HCEC 1CT (cell line): Measurements from ENCODE around the gene VCPKMT.
A peak's percentile ranks its signal among the peaks of the same experiment; 100 is the strongest.
"Not testable (repeated sequence)": the region's sequence is repeated elsewhere in the genome, so short reads cannot be mapped to it uniquely, and the experiment has no call there.

ENCODE experiments used
- DNase-seq: peaks from one replicate; pipeline ENCODE4 v3.0.0-alpha.2; 2017

The VCPKMT gene

DNA sequence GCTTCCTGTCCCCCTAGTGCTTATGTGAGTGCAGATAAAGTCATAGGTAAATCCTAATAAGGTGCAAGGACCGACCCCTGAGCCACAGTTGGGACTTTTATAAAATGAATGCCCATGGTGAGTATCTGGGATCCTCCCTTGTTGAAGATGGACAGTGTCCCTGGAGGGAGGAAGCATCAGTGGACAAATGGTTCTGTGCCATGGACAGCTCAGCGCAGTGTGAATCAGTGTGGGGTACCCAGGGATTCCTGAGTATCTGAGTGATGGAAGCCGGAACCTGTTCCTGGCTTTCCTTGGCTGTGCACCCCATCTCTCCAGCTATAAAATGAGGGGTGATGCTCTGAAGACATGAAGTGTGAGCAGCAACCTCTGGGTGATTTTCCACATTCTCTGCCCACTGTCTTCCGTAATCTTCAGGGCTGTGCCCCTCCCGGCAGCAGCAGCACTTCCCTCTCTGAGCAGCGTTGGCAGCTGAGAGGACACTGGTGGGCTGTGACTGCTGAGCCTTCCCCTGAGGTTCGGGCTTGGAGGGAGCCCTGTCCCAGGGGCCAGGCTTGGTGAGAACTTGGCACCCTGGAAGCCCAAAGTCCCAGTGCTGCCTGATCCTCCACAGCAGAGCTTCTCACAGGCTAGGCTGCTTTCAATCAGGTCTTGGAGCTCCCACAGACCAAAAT lies 25.0 kb downstream of the VCPKMT start:
- no peak for DNase-seq

DNA sequence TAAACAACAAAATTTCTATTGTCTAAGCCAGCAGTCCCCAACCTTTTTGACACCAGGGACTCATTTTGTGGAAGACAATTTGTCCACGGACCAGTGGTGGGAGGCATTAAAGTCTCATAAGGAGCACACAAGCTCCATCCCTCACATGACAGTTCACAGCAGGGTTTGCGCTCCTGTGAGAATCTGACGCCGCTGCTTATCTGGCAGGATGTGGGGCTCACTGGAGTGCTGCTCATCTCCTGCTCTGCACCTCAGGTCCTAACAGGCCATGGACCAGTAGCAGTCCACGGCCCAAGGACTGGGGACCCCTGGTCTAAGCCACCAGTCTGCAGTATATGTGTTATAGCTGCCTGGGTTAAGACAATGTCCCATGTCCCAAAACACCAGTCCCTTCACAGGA lies 27.2 kb downstream of the VCPKMT start:
- DNase-seq, result no peak

DNA sequence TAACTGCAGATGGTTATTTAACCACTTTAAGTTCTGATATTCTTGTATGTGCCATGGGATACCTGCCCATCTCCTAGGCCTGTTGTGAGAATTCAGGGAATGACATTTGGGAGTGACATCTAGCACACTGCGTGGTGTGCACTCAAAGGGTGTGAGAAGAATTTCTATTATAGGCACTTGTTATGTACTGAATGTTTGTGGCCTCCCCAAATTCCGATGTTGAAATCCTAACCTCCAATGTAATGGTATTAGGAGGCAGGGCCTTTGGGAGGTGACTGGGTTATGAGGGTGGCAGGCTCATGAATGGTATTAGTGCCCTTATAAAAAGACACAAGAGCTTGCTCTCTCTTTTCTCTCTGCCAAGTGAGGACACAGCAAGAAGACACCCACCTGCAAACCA lies 27.6 kb downstream of the VCPKMT start:
- DNase-seq, result no peak

DNA sequence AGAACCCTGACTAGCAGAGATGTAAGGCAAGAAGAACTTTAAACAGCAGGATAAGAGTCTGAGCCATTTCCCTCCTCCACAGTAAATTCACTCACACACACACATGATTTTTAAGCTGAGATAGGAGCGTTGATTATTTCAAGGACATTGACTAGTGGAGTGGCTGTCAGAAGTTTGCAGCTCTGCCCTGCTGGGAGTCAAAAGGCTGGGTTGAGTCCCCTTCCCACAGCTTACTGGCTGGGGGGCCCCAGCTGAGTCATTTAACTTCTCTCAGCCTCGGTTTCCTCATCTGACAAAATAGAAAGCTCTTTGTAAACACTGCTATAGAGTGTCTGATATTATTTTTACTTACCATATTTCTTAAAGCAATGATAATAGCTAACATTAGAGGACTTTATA lies 28.3 kb downstream of the VCPKMT start:
- DNase-seq, result no peak

DNA sequence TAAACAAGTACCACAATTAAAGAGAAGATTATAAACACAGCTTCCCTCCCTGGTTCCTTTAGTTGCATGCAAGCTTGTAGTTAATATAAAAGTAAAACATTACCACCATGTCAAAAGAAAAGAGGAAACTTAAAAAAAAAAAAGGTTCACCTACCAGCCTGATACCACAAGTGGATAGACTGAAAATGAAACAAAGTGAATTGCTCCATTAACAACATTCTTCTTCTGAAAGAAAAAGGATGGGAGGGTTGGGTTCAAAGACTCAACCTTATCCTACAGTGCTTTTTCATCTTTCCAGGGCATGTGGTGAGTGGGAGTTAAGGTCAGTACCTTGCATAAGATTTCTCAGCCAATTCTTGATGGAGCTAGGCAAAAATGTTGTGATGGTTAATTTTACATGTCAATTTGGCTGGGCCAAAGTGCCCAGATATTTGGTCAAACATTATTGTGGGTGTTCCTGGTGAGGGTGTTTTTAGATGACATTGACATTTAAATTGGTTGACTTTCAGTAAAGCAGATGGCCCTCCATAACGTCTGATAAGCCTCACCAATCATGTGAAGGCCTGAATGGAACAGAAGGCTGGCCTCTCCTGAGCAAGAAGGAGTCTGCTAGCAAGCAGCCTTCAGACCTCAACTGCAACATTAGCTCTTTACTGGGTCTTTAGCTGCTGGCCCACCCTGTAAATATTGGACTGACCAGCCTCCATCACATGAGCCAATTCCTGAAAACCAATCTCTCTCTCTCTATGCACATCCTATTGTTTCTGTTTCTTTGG lies 28.8 kb downstream of the VCPKMT start:
- no peak for DNase-seq

DNA sequence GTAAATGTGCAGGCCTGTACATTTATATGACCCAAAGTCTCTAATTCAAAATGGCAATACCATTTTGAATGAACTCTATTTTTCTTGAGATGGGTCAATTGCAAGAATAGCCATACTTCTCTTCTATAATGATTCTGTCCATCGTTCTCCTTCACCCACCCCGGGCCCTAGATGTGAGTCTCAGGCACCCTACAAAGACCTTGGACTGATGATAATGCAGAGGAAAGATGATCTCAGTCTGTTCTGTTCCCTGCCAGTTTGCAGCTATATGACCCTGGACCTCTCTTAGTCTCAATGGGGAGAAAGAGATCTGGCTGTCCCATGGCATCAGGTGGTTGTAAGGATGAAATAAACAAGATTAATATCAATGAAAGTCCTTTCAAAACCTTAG lies 30.1 kb downstream of the VCPKMT start:
- no peak for DNase-seq

DNA sequence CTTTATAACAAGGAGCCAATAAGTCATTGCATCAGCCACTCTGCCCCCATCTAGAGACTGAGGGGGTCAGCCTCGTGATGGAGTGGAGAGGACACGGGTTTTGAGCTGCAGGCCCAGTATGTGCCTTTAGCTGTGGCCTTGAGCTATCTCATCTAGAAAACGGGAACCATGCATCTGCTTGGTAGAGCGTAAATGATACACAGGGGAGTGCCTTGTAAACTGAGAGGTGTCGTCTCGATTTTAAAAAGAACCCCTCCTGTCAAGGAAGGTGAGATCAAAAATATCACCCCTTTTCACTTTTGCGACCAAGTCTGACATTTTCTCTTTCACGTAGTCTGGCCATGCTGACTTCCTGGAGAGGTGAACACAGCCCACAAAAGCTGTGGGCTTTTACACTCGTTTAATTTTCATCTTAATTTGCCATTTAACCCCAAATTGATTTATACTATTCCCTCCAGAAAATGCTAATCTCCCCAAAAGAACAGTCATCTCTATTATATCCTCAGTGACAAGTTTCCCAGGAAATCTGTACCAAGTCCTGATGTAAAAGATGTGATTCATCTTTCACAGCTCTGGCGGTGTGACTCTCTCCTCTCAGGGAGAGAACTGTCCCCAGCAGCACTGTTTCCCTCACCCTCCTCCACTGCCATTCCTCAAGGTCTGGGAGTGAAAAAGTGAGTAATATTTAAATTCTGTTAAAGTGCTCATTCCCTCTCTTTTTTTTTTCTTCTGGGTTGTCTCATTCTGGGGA lies 30.6 kb downstream of the VCPKMT start:
- DNase-seq, result peak; percentile 59

DNA sequence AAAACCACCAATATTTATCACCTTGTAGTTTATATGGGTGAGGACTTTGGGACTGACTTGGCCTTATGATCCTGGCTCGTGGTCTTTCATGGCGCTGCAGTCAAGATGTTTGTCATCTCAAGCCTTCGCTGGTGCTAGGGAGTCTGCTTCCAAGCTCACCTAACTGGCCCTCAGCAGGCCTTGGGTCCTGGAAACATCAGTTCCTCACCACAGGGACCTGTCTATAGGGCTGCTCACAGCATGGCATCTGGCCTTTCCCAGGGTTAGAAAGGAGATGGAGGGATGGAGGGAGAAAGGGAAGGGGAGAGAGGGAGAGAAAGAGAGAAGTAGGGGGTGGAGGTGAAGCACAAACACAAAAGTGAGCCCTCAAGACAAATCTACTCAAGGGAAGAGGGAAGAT lies 31.7 kb downstream of the VCPKMT start:
- DNase-seq, result no peak

DNA sequence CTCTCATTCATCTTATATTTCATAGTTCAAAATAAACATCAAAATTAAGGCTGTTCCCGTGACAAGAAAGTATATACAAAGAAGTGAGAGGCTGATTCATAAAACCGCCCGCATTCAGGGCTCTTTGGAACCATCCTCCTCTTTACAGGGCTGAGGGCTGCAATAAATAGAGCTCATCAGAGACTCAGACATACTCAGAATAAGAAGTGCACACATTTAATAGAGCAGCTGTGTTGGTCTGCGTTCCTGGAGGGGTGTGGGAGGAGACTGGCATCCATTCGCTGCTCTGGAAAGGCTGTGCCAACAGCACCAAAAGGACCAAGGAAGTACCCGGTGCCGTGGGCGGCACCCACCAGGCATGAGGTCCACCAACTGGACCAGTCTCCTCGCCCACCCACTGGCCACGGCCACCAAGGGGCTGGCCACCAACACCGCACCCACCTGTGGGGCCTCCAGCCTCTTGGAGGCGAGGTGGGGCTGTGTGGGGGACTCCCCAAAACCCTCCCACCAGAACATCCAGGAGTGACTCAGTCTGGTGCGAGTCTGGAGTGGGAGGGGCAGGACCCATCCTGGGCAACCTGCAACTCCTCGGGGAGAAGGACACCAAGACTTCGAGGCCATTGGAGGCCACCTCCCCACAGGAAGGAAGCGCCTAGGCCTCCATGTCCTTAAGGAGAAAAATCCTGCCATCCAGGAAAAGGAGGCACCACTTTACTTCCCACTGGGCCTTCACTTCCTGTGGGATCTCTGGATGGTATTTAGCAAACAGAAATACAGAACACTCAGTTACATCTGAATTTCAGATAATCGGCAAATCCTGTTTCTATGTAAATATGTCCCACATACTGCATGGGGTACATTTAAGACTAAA lies 32.7 kb downstream of the VCPKMT start:
- no peak for DNase-seq

DNA sequence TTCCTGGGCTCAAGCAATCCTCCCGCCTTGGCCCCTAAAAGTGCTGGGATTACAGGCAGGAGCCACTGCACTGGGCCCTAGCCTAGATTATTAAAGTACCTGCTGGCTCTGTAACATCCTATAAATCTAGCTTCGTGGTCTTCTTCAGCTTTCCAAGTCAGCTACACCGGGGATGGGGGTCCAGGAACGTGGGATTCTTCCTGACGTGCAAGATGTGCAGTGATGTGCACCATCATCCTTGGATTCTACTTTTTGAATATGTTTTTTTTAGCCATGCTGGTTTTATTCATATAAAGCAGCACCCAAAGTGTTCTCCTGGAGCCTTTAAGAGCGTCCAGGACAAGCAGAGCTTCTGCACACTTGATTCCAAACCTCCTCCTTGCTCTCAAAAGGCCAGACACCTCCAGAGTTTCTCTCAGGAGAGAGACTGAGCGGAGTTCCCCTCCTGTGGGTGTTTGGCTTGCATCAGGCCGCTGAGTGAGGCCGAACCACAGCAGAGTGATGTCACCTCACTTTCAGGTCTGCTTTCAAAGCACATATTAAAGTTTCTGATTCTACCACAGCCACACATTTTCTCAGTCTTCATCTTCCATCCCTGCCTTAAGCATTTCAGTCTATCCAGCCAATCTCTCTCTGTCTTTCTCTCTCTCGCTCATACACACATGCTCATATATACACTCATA lies 33.4 kb downstream of the VCPKMT start:
- no peak for DNase-seq

DNA sequence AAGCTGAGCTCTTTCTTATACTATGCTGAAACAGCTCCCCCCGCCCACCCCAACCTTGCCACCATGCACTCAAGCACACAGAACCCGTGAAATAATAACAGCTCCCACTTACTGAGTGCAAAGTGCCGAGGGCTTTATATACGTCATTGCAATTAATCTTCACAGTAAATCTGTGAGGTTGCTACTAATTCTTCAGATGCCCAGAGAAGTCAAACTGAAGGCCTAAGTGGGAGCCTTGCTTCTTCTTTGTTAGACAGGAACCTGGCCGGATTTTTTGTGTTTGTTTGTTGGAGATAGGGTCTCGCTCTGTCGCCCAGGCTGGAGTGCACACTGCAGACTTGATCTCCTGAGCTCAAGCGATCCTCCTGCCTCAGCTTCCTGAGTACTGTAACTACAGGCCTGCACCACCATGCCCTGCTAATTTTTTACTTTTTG lies 34.0 kb downstream of the VCPKMT start:
- no peak for DNase-seq

DNA sequence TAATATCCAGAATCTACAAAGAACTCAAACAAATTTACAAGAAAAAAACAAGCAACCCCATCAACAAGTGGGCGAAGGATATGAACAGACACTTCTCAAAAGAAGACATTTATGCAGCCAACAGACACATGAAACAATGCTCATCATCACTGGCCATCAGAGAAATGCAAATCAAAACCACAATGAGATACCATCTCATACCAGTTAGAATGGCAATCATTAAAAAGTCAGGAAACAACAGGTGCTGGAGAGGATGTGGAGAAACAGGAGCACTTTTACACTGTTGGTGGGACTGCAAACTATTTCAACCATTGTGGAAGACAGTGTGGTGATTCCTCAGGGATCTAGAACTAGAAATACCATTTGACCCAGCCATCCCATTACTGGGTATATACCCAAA lies 37.3 kb downstream of the VCPKMT start:
- DNase-seq, result not testable (repeated sequence)

DNA sequence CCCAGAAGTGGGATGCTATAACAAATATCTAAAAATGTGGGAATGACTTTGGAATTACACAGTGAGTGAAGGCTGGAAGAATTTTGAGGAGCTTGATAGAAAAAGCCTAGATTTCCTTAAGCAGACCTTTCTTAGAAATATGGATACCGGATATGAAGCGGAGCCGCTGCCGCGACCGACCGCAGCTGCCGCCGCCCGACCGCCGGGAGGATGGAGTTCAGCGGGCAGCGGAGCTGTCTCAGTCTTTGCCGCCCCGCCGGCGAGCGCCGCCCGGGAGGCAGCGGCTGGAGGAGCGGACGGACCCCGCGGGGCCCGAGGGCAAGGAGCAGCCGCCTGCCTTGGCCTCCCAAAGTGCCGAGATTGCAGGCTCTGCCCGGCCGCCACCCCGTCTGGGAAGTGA lies 42.7 kb downstream of the VCPKMT start:
- DNase-seq, result not testable (repeated sequence)

DNA sequence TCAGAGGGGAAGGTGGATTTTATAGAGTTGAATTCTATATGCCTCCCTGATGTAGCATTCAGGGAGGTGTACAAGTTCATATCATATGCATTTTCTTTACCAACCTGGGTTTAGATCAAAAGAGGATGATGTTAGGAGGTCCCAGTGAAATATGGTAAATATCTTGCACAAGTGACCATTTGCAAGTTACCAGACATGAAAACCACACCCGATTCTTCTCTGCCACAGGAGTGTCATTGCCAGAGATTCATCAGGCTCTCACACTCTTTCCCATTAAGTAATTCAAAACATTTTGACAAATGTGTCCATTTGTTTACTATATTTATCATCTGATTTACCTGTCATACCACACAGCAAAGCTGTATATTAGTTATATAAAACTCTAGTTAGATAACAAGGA lies 44.0 kb downstream of the VCPKMT start:
- no peak for DNase-seq

DNA sequence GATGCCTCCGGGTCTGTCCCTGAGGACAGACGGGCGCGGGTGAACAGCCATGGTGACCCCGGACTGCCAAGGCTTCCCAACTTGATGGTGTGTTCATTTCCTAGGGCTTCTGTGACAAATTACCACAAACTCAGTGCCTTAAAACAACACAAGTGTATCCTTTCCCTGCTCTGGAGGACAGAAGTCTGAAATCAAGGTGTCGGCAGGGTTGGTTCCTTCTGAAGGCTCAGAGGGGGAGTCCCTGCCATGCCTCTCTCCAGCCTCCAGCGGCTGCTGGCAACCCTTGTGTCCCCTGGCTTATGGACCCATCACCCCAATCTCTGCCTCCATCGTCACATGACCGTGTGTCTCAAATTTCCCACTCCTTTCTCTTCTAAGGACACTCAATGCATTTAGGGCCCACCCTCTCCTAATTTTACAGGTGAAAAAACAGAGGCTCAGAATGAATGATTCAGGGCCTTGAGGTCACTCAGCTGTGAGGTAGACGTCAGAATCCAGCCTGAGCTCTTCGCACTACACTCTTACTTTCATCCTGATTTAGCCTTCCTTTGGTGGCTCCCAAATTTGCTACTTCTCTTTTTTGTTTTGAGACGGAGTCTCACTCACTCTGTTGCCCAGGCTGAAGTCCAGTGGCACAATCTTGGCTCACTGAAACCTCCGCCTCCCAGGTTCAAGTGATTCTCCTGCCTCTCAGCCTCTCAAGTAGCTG lies 45.4 kb downstream of the VCPKMT start:
- no peak for DNase-seq

DNA sequence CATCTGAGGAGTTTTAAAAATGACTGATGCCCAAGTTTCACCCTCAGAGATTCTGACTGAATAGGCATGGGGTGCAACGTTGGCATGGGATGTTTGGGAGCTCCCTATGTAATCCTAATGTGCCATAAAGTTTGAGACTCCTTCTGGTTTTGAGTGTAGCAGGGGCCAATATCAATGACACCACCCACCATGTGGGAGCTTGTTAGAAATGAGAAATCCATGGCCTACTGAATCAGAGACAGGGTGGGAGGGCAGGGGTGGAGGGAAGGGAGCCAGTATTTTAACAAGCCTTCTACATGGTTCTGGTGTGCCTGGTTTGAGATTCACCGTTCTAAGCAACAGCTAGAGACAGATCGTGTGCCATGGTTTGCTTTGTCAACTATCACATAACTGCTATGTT lies 46.1 kb downstream of the VCPKMT start:
- DNase-seq, result no peak

DNA sequence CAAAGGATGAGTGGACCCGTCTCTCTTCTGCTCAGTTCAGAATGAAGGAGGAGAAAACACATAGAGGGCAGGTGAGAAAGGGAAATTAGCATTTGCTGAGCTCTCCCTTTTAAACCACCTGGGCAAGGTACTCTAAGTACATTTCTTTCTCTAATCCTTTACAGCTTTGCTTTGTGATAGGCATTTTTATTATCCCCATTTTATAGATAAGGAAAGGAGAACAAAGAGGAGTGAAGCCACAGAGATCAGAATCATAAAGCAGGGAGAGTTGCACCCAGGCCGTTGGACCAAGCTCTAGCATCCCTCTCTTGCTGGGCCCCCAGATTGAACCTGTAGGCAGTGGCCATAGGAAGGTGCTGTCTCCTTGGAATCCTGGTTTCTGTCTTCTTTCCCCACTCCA lies 47.0 kb downstream of the VCPKMT start:
- DNase-seq, result no peak

DNA sequence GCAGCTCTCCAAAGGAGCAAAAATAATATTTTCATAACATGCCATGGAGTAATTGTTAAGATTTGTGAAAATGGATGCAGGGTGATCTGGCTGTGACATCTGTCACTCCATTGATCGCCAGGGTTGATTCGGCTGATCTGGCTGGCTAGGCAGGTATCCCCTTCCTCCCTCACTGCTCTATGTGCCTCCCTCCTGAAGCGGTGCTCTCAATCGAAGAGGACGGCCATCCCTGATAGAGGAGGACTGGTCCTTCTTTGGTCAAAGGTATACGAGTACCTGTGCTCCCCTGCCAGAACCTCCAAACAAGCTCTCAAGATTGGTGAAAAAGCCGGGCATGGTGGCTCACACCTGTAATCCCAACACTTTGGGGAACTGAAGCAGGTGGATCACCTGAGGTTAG lies 47.9 kb downstream of the VCPKMT start:
- no peak for DNase-seq

DNA sequence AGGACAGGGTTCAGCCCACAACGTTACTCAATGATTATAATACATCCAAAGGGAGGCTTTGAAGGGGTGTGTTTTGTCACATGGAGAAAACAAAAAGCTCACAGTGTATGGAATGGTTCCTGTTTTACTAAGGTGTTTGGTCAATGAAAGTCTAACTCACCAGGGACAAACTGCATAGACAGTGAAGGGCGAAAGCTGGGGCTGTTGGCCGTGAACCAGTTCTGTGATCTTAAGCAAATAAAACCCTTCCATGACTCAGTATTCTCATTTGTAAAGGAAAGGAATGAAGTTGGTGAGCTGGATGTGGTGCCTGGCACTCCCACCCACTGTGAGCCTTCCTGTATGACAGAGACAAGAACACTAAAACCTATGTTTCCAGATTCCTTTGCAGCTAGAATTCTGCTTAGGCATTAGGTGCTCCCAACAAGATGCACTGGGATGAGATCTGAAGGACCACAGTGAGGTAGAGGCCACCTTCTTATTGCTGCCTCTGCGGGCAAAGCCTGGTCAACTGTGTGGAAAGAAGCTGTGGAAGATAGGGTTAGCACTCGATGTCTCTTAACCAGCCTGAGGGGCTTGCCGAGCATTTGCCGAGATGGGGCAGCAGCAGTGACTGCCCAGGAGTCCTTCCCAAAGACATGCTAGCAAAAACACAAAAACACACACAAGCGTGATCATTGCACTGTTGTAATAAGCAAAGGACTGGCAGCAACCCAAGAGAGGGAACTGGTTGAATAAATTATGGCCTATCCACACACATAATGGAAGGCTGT lies 48.5 kb downstream of the VCPKMT start:
- peak; percentile 45 for DNase-seq

DNA sequence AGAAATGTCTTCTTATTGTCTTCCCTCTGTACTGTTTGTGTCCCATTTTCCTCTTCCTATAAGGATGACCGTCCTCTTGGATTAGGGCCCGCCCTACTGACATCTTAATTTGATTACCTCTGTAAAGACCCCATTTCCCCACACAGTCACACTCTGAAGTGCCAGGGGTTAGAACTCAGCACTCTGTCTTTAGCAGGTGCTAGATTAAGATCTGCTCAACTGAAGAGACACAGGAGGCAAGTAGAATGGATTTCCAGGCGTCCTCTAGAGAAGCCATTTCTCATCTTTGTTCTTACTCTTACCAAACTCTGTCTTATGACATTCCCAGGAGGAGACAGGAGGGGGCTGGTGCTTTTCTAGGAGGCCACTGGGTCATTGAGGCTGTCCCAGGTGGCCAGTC lies 50.8 kb downstream of the VCPKMT start:
- no peak for DNase-seq

DNA sequence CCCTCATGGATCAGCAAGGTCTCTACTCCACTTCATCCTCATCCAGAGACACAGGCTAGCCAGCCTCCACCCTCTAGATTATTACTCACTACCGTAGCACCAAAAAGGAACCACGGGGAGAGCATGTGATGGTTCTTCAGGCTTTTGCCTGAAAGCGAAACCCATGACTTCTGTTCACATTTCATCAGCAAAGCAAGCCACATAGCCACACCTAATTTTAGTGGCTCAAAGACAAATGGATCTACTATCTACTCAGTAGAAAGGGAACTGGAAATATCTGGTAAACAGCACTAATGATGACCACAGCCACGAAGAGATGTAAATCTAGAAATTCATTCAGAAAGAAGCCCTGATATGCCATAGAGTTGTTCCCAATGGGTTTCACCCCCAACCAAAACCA lies 51.4 kb downstream of the VCPKMT start:
- no peak for DNase-seq
